NAMALWA (cell line): Measurements from ENCODE around the gene BOC.

Source experiments
- DNase-seq: peaks from one replicate; pipeline ENCODE4 v3.0.0-alpha.2; 2015; ENCODE audit warnings: low spot score

Gene BOC

DNA sequence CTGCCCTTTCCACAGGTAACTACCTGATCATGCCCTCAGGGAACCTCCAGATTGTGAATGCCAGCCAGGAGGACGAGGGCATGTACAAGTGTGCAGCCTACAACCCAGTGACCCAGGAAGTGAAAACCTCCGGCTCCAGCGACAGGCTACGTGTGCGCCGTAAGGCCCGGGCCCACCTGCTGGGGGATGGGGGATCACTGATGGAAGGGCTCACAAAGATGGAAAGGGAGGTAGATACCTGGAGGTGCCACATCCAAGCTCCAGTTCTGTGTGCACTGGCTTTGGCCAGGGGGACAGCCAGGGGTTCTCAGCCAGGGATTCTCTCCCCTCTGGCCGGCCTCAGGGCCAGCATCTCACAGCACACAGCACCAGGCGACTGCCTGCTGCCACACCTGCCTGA, 59.4 kb downstream of the BOC start:
- no peak for DNase-seq

DNA sequence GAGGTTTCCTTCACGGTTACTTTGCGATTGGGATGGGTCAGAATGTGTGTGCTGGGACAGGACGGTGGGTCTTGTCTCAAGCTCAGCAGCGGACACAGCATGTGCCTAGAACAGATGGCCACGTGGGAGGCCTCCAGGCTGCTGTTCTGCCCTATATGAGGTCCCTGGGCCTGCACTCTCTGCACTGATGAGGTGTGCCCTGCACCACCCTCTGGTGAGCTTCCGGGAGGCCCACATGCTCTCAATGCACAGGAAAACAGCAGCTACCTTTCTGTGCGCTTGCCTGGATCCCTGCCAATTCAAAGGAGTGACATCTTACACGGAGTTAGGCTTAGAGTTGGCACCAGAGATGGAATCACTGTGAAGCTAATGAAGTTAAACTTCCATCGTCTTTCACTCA, 59.8 kb downstream of the BOC start:
- DNase-seq, result no peak

DNA sequence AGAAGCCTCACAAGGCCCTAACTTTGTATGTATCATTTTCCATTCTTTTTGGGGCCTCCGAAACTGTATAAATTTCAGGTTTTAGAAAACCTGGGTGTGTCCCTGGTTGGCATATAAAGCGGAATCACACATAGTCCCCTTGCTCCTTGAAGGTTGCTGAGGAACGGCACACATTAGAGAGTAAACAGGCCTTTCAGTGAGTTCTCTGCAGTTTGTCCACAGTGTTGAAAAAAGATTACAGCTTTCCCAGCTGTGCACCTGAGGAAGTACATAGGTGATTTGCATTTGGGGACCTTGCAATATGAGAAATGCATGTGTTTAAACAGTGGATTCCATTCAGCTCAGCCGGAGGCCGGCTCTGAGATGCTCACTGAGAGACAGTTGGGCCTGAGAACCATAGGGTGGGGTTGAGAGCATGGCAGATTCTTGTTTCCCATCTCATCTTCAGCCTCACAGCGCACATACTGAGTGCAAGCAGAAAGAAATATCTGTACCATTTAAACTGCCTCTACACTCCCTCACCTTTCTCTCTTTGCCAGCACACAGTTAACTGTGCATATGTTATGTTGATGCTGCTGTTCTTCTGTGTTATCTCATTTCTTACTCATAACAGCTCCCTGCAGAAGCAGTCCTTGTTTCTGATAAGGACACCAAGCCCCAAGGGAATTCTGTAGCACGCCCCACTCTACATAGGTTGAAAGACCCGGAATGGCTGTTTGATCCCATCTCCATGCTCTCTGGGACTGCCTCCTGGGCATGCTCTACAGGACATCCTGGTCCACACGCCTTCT, 60.4 kb downstream of the BOC start:
- no peak for DNase-seq

DNA sequence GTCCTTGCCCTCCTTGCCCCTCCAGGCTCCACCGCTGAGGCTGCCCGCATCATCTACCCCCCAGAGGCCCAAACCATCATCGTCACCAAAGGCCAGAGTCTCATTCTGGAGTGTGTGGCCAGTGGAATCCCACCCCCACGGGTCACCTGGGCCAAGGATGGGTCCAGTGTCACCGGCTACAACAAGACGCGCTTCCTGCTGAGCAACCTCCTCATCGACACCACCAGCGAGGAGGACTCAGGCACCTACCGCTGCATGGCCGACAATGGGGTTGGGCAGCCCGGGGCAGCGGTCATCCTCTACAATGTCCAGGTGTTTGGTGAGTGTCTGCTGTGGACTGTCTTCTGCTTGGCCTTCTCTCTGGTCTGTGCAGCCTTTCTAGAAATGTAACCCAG, 61.0 kb downstream of the BOC start:
- DNase-seq, result no peak

DNA sequence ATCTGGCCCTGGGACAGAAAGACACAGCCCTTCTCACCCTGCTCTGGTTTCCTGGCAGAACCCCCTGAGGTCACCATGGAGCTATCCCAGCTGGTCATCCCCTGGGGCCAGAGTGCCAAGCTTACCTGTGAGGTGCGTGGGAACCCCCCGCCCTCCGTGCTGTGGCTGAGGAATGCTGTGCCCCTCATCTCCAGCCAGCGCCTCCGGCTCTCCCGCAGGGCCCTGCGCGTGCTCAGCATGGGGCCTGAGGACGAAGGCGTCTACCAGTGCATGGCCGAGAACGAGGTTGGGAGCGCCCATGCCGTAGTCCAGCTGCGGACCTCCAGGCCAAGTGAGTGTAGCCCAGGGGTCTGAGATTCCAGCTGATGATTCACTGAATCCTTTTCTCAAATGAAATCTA, 61.7 kb downstream of the BOC start:
- no peak for DNase-seq

DNA sequence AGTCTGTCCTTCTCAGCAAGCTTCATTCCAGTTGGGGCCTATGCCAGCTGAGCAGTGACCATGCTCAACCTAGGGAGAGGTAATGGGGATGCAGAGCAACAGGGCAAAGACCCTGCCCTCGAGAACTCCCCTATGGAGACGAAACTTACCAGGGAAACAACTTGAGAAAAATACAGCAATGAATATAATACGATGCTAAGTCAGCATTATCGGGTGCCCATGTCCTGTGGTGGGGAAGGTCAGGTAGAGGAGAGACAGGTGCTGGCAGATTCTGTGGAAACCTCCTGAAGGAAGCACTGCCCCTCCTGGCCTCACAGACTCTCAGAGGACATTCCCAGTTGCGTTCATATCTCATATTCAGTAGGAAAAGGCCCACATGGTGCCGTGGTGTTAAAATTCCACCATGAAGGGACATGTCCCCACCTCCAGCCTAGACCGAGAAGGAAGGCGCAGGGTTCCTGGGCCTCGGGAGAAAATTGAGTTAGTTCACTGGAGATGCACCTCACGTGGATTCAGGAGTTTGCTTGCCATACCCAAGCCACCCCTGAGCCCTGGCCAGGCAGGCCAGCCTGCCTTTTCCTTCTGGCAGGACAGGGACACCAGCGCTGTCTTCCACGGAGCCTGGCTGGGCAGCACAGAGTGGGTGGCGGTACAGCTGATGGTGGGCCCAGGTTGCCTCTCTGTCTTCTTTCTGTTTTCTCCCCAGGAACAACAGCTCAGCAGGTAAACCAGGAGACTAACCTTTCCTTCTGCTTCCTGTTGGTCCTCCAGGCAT, 62.4 kb downstream of the BOC start:
- no peak for DNase-seq

DNA sequence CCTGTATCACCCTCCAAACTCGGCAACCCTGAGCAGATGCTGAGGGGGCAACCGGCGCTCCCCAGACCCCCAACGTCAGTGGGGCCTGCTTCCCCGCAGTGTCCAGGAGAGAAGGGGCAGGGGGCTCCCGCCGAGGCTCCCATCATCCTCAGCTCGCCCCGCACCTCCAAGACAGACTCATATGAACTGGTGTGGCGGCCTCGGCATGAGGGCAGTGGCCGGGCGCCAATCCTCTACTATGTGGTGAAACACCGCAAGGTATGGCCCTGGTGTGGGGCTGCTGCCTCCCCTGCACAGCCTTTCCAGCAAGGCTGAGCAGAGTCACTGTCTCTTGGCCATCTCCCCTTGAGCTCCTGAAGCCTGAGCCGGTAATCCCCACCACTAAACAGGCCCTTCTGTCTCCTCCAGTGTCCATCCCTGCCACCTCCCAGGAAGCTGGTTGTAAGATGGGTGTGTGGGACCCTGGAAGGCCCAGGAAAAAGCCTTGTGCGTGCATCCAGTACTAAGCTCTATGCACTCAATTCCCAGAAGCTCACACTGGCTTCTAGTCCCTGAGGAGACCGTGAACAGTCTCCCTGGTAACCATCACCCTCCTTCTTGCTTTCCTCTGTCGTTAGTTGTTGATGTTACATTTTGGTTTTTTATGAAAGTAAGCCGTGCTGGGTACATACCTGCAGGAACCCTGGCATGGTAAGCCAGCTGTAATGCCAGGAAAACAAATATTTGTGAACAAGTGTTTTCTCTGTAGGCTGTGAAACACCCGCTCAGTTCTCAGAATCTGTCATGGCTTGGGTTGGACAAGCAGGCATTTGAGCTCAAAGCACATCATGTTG, 63.3 kb downstream of the BOC start:
- DNase-seq, result no peak

DNA sequence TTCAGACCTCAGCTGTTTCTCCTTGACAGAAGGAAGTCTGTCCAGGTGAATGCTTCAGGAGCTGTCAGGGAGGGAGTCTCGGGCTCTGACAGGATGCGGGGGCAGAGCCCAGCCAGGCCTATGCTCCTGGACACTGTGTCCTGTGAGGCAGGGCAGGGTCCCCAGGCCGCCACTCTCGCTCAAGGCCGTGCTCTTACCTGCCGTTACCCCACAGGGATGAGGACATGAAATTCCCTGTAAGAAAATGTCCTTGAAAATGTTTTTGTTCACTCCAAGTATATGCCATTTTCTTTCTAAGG, 63.9 kb downstream of the BOC start:
- no peak for DNase-seq

DNA sequence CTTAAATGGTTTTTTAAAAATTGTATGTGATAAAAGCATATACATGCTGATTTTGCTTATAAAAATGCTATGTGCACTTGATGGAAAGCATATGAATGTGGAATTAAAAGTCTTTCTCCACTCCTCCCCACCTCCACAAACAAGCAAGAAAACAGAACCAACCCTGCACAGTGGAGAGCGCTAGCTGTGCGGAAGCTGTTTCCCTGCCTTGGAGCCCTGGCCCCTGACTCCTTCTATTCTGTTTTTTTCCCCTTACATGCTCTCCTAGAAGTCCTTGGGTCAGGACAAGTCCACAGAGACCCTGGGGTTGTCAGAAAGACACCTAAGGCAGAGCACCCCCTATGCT, 64.2 kb downstream of the BOC start:
- DNase-seq, result no peak

DNA sequence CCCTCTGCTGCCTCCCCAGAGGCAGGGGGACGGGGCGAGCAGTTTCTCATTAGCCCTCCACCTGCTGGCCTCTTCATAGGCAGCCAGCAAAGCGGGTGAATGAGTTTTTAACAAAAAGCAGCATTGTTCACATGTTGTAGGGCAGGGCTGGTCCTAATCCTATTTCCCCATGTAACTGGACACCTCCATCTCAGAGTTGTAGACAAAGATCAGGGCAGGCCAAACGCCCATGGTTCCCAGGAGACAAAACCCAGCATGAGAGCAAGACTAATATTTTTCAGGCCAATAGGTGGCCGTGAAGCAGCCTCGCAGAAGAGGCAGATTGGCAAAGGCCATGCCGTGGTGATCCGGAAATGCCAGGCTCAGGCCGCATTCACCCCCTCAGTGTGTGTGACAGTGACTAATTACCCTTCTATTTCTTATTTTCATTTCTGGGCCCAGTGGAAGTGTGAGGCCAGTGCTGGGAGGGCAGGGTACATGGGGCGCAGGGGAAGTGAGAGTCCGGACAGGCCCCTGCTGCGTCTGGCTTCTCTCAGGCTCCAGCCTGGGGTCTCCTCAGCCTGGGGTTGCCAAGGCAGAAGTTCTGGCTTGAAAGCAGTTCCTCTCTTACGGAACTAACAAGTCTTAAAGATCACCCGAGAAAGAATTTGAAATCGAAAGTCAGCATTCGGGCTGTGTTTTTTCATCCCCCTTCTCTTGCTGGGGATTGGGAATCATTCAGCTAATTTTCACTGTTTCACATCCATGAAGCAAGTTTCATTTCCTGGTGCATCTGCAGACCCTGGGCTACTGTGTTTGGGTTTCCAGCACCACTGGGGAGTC, 64.8 kb downstream of the BOC start:
- no peak for DNase-seq

DNA sequence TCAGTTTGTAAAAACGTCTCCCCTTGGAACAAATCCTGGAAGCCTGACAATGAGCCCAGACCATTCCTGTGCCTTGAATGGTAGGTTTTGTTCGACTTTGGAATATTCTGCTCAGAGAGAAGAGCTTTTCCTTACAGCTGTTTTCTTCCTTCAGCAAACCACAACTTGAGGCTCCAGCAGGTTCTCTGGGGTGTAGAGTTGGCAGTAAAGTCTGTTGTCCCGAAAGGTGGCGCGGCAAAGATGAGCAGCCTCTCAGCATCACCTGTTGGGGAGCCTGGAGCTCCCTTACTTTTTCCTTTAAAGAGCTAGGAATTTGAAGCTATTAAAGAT, 65.4 kb downstream of the BOC start:
- DNase-seq, result no peak

DNA sequence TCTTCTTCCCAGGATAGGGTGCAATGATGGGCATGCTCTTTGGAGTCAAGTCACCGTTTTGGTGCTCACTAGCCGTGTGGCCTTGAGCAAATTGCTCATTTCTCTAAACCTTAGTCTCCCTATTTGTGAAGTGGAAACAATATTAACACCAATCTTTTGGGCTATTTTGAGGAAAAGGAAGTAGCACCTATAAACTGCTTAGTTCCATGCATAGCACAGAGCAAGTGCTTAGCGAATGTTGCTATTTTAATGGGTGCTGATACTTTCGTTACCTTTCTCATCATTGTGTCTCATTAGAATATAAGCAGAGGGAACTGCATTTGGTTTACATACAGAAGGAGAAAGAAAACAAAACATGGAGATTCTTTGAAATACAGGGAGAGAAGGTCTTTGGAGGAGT, 66.1 kb downstream of the BOC start:
- no peak for DNase-seq

DNA sequence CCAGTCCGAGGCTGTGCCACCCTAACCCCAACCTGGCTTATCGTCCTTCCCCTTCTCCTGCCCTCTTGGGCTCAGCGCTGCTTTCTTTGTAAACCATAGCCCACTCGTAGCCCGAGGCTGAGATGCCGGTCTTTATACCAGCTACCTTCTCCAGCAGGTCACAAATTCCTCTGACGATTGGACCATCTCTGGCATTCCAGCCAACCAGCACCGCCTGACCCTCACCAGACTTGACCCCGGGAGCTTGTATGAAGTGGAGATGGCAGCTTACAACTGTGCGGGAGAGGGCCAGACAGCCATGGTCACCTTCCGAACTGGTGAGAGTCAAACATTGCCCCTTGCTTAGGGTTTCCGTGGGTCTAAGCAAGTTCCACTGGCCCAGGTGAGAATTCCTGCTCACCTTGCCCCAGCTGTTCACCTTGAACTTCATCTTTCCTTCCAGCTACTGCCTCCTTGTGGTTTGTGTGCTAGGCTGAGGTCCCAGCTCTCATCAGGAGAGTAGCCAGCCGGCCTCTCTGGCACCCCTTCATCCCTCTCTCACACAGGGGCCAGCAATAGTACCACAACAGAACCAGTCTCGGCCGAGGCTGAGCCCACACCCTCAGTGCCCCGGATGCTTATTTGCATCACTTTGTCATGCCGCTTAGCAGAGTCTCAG, 66.7 kb downstream of the BOC start:
- no peak for DNase-seq

DNA sequence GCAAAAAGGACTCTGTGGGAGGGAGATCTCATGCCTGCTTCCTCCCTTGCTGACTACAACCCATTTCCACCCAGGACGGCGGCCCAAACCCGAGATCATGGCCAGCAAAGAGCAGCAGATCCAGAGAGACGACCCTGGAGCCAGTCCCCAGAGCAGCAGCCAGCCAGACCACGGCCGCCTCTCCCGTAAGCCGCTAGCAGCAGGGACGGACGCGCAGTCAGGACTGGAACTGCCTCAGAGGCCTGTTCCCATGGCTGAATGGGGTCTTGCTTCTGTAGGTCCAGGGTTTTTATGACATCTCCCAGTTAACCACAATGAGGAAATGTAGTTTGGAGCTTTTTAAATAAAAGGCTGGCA, 67.2 kb downstream of the BOC start:
- no peak for DNase-seq

DNA sequence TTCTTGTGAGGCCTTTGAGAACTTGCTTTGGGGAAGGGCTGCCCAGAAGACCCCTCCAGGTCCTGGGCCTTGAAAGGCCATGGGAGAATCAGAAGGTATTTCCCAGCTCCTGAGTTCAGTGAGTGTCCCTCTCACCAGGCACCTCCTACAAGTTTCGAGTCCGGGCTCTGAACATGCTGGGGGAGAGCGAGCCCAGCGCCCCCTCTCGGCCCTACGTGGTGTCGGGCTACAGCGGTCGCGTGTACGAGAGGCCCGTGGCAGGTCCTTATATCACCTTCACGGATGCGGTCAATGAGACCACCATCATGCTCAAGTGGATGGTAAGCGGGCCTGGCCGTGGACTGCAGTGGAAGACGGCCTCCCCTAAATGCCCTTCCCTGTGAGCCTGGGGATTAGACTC, 68.3 kb downstream of the BOC start:
- no peak for DNase-seq

DNA sequence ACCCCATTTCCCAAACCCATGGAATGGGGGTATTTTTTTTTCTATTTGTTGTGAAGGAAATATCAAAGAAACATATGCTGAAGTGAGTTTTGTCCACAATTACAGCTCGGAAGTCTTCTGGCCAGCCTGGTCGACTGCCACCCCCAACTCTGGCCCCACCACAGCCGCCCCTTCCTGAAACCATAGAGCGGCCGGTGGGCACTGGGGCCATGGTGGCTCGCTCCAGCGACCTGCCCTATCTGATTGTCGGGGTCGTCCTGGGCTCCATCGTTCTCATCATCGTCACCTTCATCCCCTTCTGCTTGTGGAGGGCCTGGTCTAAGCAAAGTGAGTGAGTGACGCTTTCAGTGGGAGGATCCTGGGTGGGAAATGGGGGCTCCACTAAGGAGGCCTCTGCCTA, 71.9 kb downstream of the BOC start:
- no peak for DNase-seq

DNA sequence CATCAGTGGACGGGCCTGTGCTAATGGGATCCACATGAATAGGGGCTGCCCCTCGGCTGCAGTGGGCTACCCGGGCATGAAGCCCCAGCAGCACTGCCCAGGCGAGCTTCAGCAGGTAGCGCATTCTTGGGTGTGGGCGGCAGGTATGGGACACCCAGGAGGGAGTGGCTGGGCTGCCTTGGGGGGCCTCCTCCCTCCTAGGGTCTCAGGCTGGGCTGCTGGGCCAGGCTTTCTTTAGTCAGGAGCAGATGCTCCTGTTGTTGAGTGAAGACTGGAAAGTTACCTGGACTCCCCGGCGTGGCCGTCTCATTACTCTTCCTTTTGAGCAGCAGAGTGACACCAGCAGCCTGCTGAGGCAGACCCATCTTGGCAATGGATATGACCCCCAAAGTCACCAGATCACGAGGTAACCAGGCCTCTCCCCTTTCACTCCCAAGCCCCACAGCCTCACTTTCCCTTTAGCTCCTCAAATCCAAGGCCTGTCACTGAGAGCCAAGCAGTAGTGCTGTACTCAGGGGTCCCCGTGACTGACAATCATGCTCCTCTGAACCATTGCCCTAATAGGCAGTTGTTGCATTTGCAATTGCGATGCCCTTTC, 73.2 kb downstream of the BOC start:
- DNase-seq, result no peak

DNA sequence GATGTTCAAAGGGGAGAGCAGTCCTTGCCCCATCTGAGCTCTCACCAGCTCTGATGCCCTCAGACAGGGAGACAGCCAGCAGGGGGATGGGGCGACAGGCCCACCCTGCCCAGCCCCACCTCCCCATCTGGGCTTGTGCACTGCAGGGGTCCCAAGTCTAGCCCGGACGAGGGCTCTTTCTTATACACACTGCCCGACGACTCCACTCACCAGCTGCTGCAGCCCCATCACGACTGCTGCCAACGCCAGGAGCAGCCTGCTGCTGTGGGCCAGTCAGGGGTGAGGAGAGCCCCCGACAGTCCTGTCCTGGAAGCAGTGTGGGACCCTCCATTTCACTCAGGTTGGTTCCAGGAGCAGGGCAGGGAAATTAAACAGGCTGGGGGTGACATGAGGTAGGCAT, 73.9 kb downstream of the BOC start:
- DNase-seq, result no peak

DNA sequence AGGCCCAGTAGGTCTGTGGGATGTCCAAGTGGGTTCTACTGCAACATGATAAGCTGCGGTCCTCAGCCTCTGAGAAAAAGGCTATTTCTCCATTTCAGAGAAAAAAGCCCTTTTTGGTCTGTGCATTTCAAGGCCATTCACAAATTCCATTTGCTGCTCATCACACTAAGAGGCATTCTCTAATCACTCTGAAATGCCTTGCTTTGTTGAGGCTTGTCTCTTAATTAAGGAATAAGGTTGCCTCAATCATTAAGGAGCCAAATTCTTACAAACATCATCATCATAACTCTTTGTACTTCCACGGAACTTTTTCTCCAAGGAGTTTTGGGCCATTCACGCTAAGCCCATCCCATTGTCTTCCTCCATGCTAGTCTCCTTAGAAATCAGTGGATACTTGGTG, 74.4 kb downstream of the BOC start:
- no peak for DNase-seq

DNA sequence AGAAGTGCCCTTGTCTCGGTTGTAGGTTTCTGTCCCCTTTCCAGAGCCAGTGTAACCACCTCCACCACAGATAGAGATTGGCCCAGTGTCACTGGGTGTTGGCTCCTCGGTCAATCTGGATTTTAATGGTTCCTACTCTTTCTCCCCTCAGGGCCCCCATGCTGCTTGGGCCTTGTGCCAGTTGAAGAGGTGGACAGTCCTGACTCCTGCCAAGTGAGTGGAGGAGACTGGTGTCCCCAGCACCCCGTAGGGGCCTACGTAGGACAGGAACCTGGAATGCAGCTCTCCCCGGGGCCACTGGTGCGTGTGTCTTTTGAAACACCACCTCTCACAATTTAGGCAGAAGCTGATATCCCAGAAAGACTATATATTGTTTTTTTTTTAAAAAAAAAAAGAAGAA, 75.2 kb downstream of the BOC start:
- DNase-seq, result no peak

DNA sequence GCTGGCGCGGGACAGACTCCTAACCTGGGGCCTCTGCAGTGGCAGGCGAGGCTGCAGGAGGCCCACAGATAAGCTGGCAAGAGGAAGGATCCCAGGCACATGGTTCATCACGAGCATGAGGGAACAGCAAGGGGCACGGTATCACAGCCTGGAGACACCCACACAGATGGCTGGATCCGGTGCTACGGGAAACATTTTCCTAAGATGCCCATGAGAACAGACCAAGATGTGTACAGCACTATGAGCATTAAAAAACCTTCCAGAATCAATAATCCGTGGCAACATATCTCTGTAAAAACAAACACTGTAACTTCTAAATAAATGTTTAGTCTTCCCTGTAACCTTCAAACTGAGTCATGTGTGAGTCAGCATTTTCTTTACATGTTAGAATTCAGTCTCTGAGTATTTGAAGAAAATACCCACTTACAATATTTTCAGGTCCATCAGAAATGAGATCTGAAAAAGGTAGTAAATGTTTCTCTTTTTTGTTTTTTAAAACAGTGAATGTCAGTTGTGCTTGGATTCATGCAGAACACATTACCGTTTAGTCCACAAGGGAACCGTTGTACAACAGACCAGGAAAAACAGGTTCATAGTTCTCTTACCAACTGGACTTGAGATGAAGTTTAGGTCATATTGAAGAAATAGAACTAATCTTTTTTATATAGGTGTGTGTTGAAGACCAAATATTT, 75.9 kb downstream of the BOC start:
- DNase-seq, result no peak
